HT1080 (cell line): ENCODE measurements around the gene ATP6V0A1. TPM values are rescaled to one million over a fixed set of nuclear protein-coding genes. Genes with fewer than 3 reads are reported as not detected.
"Not testable (repeated sequence)": the region's sequence is repeated elsewhere in the genome, so short reads cannot be mapped to it uniquely, and the experiment has no call there.

Source experiments
- DNase-seq: peaks from one replicate; pipeline ENCODE4 v3.0.0-alpha.2; 2015; ENCODE audit warnings: low read depth
- polyA plus RNA-seq, 2 experiments: library from polyadenylated mRNA; depleted of rRNA; stranded (reverse); fragments of >200 nt; gene quantifications; 2 replicates each; pipeline ENCODE4 v1.2.3, GENCODE V29; 2015
- total RNA-seq: library from RNA; depleted of rRNA; stranded (reverse); fragments of >200 nt; shearing (Covaris generic); gene quantifications from 2 replicates; pipeline ENCODE4 v1.2.3, GENCODE V29; 2014; rRNA removed

ATP6V0A1 gene
- 11.8 and 14.8 TPM in 2 replicates for total RNA-seq
- 8.4 and 9.4 TPM in 2 replicates for polyA plus RNA-seq (2015; cell fraction: cytosol; rRNA removed)
- polyA plus RNA-seq (2015; cell fraction: nucleus; rRNA removed), result 38.6 and 45.7 TPM in 2 replicates

DNA sequence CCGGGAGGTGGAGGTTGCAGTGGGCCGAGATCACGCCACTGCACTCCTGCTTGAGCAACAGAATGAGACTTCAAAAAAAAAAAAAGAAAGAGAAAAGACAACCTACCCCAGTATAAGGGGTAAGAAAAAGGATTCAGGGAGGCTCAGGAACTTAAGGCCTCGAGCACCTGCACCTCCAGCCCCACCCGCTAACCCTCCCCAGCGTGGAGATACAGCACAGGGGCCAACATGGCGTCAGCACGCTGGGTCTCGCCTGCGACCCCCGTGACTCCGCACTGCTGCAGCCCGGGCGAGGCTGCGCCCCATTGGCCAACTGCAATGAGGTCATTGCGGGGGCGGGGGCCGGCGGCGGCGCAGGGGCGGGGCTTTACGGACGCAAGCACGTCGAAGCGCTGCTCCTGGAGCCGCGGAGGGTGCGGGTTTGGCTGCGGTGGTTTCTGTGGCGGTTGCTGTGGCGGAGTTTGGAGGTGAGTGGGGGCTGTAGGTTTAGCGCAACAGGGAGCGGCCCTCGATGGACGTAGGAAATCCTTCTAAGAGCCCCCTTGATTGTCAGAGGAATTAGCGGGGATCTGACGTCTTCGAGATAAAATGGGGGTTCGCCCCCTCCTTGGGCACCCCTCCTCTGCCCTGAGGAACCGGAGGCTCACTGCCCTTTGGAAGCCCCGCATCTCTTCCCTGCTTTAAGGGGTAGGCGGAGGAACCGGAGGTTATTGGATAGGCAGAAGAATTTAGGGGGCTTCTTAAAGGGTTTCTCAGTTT is at the start of gene ATP6V0A1:
ATP6V0A1 (plus strand) TSS at position 382 of the 759 bp plus-strand sequence. CDS start 2,017 bp downstream, outside the sequence.
- DNase-seq, result peak; percentile 75

DNA sequence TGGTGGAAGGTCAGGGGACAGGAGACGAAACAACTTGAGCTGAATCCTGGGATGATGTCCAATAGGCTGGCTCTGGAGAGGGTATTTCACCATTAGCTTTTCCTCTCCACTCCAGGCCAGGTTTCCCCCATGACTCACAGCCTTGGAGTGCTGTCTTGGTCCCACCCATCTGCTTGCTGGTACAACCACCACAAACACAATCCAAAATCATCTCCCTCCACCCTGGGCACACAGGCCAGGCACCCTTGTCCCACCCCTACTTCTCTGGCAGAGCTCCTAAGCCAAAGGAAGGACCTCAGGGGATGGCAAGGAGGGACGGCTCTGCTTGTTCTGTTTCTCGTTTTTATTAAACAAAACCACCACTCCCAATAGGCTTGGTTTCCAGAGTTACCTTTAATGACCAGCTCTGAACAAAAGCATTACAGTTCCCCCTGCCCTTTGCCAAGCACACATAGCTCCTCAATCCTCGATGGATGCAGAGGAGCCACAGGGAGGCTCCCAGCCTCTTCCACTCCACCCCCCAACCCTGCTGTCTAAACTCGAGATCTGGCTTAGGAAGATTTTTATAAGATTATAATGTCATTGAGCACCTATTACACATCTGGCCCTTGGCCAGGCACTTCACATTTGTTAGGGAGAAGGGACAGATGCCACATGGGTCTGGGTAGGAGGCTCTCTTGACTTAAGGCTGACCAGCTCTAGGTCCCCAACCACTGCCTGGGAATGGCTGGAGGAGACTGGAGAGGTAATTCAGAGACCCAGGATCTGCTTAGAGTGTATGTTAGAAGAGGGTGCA is 49.0 kb upstream of the ATP6V0A1 start:
- DNase-seq, result peak; percentile 88

DNA sequence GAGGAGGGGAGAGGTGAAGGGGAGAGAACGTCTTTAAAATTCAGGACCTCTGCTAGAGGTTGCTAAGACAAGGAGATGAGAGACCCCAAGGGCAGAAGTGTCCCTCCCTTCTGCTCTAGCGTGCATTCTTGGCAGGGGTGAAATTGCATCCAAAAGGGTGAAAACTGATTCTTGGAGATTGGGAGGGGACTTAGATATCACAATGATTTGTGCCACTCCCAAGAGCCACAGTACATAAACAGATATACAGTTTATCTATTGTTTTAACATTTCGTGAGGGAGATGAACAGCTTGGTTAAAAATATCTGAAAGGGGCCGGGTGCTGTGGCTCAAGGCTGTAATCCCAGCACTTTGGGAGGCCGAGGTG is 48.4 kb upstream of the ATP6V0A1 start:
- no peak for DNase-seq

DNA sequence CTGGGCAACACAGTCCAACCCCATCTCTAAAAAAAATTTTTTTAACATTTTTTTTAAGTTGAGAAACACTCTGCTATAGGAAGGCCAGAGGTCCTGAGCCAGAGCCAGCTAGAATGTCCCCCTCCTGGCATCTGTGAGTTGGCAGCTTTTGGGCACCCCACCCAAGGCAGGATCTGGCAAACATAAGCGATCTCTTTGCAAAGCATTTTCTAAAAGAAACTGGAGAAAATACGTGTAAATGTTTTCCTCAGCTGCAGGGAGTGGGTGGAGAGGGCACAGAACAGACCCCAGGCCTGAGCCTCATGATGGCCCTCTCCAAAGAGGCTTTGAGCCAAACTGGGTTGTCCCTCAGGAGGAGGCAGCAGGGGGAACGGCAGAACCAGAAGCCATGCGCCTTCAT is 47.3 kb upstream of the ATP6V0A1 start:
- no peak for DNase-seq

DNA sequence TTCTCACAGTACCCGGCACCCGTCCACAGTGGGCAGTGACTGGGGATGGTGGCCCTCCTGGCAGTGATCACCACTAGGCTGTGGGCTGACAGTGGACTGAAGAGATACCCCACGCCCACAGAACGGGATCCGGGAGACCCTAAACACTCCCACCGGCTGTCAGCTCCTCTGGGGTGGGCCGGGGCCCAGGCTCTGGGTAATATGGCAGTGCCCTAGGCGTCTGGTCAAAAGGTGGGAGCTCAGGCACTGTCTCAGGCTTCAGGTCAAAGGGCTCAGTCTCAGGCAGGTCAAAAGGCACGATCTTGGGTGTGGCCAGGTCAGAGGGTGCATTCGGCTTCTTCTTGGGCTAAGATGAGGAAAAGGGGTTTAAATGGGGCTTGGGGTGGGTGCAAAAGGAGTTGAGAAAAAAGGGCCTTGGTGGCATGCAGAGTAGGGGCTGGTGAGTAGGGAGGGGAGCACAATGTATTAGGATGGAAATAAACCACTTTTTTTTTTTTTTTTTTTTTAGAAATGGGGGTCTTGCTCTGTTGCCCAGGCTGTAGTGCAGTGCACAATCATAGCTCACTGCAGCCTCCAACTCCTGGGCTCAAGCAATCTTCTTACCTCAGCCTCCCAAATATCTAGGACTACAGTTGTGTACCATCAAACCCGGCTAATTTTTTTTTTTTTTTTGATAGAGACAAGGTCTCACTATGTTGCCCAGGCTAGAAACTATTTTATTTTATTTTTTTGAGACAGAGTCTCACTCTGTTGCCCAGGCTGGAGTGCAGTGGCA is 46.6 kb upstream of the ATP6V0A1 start:
- DNase-seq, result no peak

DNA sequence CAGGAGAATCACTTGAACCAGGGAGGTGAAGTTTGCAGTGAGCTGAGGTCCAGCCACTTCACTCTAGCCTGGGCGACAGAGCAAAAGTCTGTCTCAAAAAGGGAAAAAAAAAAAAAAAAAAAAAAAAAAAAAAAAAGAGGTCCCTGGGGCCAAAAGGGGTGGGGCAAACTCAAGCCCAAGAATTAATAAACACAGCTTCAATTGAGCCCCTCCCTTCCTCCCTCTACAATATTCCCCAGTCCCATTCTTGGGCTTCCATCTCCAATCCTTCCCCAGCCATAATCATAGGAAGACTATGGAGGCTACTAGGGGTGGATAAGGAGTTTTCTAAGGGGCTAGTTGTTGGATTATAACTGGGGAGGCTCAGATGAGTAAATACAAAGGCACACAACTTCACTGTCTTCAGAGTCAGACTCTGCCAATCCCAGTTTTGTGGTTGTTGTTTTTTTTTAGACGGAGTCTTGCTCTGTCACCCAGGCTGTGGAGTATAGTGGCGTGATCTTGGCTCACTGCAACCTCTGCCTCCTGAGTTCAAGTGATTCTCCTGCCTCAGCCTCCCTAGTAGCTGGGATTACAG is 45.1 kb upstream of the ATP6V0A1 start:
- no peak for DNase-seq

DNA sequence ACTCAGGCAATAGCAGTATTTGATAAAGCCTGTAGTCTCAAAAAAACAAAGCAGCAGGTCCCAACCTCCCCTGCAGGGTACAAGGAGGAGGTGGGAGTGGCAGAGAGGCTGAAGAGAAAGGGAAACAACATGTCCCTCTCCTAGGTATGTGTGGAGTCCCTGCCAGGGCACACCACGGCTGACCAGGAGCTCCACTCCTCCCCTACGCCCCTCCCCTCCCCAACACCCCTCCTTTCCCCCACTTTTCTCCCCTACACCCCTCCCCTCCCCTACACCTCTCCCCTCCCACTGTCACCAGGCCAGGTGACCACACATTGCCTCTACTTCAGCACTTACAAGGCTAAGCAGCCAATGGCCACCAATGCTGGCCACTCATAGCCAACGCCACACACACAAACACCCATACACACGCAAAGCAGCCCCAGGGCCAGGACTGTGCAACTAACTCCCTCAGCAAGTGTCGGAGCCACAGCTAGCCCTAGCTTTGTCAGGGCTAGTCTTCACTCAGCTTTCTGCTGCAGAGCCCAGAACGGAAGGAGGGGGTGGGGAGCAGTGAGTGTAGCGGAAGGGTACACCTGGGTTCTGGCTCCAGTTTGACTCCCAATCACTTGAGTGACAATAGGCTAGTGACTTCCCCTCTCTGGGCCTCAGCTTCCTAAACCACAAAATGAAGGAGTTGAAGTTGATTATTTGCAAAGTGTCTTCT is 43.8 kb upstream of the ATP6V0A1 start:
- DNase-seq, result no peak

DNA sequence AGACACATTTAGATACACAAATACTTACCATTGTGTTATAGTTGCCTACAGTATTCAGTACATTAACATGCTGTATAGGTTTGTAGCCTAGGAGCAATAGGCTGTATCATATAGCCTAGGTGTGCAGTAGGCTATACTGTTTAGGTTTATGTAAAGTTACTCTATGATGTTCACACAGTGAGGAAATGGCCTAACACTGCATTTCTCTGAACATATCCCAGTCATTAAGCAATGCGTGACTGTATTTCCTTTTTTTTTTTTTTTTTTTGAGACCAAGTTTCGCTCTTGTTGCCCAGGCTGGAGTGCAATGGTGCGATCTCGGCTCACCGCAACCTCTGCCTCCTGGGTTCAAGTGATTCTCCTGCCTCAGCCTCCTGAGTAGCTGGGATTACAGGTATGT is 40.7 kb upstream of the ATP6V0A1 start:
- DNase-seq, result not testable (repeated sequence)

DNA sequence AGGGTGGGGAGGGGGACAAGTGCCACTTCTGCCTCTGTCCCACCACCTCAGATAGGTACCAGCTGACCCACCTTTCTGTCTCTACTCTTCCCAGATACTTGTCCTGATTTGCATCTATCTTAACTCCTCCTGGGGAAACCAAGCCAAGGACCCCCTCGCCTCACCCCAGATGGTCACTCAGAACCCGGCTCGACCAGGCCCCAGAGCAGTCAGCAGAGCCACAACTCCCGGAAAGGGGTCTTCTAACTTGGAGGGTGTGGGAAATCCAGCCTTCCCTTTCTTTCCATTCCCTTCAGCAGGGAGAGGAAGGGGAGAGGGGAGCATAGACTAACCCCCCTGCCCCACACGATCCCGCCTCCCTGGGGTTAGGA is 37.6 kb upstream of the ATP6V0A1 start:
- no peak for DNase-seq

DNA sequence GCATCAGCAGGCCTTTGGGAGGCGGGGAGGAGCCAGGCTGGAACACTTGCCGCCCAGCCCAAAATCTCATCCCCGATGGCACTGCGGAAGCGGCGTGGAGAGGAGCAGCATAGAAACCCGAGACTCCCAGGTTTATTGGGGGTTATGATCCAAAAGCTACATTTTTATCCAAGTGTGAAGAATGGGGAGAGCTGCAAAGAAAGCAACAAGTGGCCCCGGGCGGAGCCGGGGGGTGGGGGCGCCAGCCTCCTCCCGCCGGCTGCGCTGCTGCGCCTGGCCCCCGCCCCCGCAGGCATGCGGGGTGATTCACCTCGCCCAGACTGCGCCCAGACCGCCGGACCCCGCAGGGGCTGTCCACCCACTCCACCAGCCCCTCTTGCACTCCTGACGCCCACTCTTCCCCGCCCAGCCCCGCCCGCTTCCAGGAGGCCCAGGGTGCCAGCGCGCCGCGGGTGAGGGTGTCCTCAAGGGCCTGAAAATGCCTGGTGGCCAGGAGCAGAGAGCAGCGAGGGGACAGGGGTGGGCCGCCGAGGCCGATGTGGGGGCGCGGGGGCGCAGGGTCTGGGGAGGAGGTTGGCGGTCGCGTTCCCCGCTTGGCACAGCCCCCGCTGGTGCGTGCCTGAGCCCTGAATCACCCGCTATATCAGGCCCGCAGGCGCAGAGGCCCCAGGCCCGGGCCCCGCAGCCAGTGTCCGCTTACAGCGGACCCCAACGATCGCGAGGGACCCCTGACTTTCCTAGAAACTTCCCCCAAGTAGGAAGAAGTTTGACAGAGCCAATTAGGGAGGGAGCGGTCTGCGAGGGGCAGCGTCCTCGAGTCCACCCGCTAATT is 37.0 kb upstream of the ATP6V0A1 start:
- peak; percentile 75 for DNase-seq

DNA sequence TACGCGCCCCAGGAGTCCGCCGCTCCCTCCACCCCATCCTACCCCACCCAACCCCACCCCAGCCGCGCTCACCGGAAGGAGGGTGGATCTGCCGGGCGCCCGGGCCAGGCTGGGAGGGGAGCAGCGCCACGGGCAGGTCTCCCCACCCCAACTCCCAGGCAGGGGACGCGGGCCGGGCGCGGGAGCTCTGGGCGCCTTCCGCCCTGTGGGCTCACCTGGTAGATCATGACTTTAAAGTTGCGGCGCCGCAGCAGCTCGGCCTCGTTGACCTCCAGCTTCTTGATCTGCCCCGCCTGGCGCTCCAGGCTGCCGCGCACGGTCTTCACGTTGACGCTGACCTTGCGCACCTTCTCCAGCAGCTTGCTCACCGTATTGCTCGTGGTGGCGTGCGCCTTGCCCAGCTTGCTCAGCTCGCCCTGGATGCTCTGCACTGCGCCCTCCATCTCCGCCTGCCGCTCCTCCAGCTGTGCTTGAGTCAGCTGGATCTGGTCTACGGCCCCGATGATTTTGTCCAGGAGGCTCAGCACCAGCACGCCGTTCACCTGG is 36.2 kb upstream of the ATP6V0A1 start:
- peak; percentile 39 for DNase-seq

DNA sequence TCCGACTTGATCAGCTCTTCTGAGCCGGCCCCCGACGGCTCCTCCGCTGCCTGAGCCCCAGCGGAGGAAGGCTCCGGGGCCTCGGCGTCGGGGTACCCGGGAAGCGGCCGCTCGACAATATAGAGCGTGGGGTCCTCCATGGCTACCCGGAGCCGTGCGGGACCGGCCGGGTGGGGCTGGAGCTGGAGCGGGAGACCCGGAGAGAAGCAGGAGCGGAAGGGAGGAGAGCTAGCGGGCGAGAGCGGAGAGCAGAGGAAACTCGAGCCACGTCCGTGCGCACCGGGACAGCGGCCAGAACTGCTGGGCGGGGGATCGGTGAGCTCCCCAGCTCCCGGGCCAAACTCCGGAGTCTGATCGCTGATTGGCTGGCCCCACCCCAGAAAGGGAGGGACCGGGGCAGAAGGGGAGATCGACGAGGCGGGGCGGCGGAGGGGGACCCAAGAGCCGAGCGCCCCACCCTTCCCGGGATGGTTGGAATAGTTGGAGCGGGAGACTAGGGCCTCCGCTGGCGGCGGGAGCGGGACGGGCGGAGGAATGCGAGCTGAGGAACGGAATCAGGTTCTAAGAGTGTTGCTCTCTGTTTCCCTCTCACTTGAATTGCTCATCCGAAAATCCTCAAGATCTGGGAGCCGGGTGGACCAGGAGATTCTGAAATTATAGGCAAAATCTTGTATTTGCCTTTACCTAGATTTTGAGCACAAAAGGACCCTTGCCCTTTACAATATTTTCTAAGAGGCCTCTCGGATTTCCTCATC is 35.5 kb upstream of the ATP6V0A1 start, which contains the start of gene CAVIN1:
CAVIN1 (minus strand) TSS at position 299 of the 755 bp plus-strand sequence; CDS start at position 140, 159 bp downstream.
- DNase-seq, result peak; percentile 95

DNA sequence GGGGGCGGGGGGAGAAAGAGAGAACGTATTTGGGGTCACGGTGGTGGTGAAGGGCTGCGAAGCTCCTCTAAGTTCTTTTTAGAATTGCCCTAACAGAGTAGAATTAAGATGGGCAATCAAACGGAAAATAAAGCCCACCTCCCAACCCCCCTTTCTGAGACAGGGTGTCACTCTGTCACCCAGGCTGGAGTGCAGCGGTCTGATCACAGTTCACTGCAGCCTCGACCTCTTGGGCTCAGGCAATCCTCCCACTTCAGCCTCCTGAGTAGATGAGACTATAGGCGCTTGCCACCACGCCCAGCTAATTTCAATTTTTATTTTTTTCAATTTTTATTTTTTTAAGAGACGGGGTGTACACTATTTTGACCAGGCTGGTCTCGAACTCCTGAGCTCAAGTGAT is 34.9 kb upstream of the ATP6V0A1 start:
- no peak for DNase-seq

DNA sequence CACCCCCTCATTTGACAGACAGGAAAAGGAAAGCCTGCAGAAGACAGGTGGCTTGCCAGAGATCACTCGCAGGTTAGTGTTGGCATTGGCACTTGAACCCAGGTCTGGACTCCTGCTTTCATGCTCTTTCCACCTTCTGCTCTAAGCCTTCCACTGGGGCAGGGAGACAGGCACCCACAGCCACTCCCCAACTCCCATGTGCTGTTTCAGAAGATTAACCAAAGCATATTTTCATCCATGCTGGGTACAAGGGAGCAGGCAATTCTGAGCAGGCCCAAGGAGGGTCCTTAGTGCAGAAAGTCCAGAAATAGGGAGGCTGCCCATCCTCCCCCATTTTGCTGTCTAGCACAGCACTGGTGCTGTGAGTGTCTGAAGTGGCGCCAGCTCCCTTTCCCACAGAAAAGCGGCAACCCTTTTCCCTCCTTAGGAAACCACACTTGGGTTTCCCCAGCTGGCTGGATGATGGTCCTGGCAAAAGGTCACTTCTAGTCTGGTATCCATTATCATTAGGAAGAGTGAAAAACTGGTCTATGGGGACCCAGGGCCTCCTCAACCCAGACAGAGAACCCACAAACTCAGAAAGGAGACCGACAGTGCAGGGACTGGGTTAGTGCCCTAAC is 33.6 kb upstream of the ATP6V0A1 start:
- DNase-seq, result no peak

DNA sequence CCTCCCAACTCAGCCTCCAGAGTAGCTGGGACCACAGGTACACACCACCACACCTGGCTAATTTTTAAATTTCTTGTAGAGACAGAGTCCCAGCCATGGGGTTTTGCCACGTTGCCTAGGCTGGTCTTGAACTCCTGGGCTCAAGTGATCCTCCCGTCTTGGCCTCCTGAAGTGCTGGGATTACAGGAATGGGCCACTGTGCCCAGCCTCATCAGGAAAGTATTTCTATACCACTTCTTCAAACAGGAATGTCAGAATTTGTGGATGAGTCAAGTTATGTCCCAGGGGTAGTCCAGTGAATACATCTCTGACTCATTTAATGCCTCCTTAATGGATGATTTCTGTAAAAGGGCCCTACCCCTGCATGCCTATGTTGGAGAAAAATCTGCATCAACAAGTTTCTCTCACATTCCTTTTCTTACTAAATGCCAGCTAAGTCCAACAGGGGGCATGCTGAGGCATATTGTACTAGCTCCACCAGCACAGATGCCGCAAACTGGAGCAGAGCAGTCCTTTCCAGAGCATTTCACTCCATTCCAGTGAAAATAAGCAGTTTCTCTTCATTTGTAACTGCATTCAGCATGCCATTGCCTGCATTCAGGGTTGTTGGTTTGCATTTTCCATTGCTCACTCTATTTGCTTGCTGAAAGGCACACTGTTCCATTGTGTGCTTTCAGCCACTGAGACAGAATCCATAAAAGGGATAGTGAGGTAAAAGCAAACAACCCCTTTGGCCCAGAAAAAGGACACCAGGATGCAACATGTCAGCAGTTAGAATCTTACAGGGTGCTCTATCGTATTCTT is 30.3 kb upstream of the ATP6V0A1 start:
- DNase-seq, result peak; percentile 98

DNA sequence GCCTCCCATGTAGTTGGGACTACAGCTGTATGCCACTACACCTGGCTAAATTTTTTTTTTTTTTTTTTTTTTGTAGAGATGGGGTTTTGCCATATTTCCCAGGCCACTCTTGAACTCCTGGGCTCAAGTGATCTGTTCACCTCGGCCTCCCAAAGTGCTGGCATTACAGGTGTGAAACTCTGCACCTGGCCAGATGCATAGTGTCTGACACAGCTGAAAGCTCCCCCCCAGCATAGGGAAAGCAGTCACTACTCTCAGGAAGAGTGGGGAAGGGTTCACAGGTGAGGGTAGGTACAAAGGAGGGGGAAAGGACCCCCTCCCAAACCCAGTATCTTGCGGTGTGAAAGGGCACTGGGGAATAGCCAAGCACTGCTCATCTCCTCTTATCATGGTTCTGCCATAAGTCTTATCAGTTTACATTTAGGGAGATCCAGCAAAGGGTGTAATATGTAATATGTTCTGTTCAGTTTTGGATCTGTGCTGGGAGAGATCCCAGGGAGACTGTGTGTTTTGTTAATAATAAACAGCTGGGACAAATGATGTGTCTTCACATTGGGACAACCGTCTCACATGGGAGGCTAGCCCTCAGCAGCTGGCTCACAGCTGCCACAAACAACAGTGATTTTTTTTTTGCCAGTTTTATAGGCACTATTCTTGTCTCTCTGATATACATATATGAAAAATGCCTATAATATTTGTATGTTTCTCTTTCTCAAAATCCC is 28.8 kb upstream of the ATP6V0A1 start:
- DNase-seq, result no peak

DNA sequence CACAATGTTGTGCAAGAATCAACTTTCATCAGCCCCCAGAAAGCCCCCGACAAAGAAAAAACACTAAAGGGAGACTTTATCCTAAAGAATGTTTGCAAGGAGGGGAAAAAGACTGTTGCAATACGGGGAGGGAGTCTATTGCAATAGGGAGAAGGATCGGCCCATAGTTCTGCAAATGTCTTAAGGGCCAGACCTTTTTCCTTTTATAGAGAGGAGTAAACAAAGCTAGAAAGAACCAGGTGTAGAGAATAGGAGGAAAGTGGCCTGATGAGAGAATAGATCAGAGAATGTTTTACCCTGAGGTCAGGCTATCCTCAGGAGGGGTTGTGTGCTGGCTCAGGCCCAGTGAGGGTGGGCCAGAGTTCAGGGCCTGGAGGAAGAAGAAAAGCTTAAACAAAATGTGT is 26.9 kb upstream of the ATP6V0A1 start:
- DNase-seq, result no peak
